T47D (cell line): Measurements from ENCODE around the gene C3orf20.
"Not testable (repeated sequence)": the region's sequence is repeated elsewhere in the genome, so short reads cannot be mapped to it uniquely, and the experiment has no call there.

Experiments
- DNase-seq, 2 experiments: peaks; one replicate each; pipeline versions ENCODE4 v3.0.0 to v3.0.0-alpha.2; 2011 to 2012; ENCODE audit warnings: low read depth in 1 of 2, low spot score in 1 of 2
- JUND ChIP-seq: IDR thresholded peaks from 2 replicates; pipeline ENCODE4 v1.6.1; 2012; ENCODE audit warnings: low read depth
- in situ Hi-C: cut with HindIII; loops from 2 replicates; pipeline ENCODE4 v1.10.0; 2016; ENCODE audit warnings: low sequenced_read_pairs, low pct_unique_long_range_greater_than_20kb

C3orf20 gene

GRCh38 chr3:14721126-14721864 is 46.4 kb downstream of the C3orf20 start:
- no peak for TF ChIP-seq JUND
- DNase-seq, result no peak
- in situ Hi-C loops, result no loop called here

GRCh38 chr3:14725013-14725412 is 50.1 kb downstream of the C3orf20 start:
- peak in 1 of 2 experiments; percentile 55 for DNase-seq
- in situ Hi-C loops, result no loop called here
- TF ChIP-seq JUND, result no peak

DNA sequence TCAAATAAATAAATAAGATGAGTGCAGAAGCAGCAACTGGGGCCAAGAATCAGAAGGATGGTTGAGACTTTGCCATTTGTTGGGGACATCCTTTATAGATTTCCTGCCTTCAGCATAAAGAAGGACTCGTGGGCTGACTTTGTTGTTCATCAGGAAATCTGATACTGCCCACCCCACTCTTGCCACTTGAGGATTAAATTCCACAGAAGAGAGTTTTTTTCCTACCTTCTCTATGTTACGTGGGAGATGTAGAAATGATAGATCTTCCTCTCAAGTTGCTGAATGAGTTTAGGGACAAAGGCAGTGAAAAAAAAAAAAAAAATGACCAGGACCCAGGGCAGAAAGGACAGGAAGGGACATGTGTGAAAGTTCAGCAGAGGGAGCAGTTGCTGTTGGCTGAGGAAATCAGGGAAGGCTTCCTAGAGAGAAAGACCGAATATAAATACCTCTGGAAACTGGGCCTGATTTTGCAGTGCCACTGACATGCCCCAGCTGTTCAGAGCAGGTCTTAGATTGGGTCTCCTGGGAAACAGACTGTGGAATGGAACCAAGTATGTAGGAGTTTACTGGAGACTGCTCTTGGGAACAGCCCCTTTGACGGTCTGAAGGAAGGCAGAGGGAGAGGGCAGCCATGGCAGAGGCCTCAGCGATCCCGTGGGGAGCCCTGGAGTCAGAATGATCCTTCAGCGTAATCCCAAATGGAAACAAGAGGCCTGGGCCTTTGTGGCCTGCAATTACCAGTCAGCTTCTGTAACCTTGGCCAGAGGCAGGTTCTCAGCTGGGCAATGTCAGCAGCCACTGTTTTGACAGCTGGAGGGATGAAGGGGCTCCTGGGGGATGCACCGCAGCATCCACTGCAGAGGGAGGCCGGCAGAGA is 50.9 kb downstream of the C3orf20 start:
- TF ChIP-seq JUND, result no peak
- DNase-seq, result no peak
- in situ Hi-C loops, result no loop called here

- no peak for DNase-seq
- in situ Hi-C loops, result no loop called here
- no peak for TF ChIP-seq JUND
Observed at GRCh38 chr3:14726441-14726780, 51.5 kb downstream of the C3orf20 start.

GRCh38 chr3:14728113-14728512 is 53.2 kb downstream of the C3orf20 start:
- in situ Hi-C loops, result no loop called here
- TF ChIP-seq JUND, result no peak
- DNase-seq, result no peak

GRCh38 chr3:14730703-14731382 is 55.9 kb downstream of the C3orf20 start:
- in situ Hi-C loops, result no loop called here
- TF ChIP-seq JUND, result no peak
- peak in 1 of 2 experiments; percentile 22 for DNase-seq

DNA sequence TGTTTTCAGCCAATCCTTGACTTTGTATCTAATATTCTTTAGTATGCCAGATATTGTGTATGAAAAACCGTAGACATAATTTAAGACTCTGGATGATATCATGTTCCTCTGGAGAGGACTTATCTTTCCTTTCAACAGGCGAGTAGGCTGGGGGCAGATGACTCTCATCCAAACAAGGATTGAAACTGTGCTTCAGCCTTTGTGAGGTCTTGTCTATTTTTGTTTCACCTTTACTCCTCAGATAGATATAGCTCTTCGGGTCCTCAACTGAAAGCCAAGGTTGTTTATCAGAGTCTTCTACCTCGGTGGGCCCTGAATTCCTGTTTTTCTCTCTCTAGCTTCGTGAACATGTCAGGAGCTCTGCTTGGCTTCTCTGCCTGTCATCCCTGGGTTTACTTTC is 66.0 kb downstream of the C3orf20 start:
- no peak for TF ChIP-seq JUND
- DNase-seq, result no peak
- in situ Hi-C loops, result no loop called here

- TF ChIP-seq JUND, result no peak
- in situ Hi-C loops, result no loop called here
- DNase-seq, result no peak
Observed at GRCh38 chr3:14741510-14741909, 66.6 kb downstream of the C3orf20 start.

DNA sequence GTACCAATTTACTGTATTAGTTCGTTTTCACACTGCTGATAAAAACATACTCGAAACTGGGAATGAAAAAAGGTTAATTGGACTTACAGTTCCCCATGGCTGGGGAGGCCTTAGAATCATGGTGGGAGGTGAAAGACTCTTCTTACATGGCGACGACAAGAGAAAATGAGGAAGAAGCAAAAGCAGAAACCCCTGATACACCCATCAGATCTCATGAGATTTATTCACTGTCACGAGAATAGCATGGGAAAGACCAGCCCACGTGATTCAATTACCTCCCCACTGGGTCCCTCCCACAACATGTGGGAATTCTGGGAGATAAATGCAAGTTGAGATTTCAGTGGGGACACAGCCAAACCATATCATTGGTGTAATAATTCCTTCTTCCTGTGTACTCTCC is 69.6 kb downstream of the C3orf20 start:
- DNase-seq, result no peak
- in situ Hi-C loops, result no loop called here
- no peak for TF ChIP-seq JUND

GRCh38 chr3:14750650-14751049 is 75.7 kb downstream of the C3orf20 start:
- no peak for TF ChIP-seq JUND
- no peak for DNase-seq
- in situ Hi-C loops, result no loop called here

- DNase-seq, in situ Hi-C loops: not testable (repeated sequence)
Observed at GRCh38 chr3:14752979-14753378, 78.0 kb downstream of the C3orf20 start.

GRCh38 chr3:14757153-14757700 is 82.3 kb downstream of the C3orf20 start:
- no peak for TF ChIP-seq JUND
- no peak for DNase-seq
- in situ Hi-C loops, result no loop called here

DNA sequence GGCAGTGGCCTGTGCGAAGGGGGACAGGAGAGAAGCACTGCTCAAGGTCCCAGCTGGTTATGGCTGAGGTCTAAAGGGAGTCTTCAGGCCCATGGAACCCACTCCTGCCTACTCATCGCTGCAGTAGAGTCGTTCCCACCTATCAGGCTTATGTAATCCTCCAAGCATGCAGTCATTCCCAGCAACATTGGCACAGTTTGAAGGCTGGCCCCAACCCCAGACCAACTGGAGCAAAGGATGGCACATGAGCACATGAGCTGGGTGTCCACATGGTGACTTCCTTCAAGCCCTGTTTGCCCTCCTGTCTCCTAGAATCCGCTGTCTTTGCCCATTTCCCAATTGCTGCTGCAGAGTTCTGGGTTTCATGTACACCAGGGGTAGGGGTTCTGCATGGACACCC is 83.4 kb downstream of the C3orf20 start:
- no peak for DNase-seq
- in situ Hi-C loops, result no loop called here
- TF ChIP-seq JUND, result no peak
